Esophagus muscularis mucosa (tissue), 4 donors: ENCODE data around the gene NOSIP. TPM values are rescaled to one million over a fixed set of nuclear protein-coding genes. Genes with fewer than 3 reads are reported as not detected.

Source experiments
- DNase-seq: peaks from one replicate; pipeline ENCODE4 v3.0.0-alpha.2; 2017; ENCODE audit errors: extremely low spot score
- H3K27ac ChIP-seq, 4 donors: fragments of 200-600 bp; sonication (generic); replicated peaks in 1 of 4; 1 replicate in 3 of 4; 2 replicates in 1 of 4; pipeline ENCODE4 v1.5.1; 2016 to 2019; ENCODE audit warnings: mild to moderate bottlenecking in 1 of 4
- H3K27me3 ChIP-seq, 4 donors: fragments of 200-600 bp; sonication (generic); one replicate each; pipeline versions ENCODE4 v1.5.1 to v1.6.0; 2016 to 2019
- H3K36me3 ChIP-seq, 4 donors: fragments of 200-600 bp; sonication (generic); one replicate each; pipeline ENCODE4 v1.5.1; 2016 to 2019
- H3K4me1 ChIP-seq, 4 donors: fragments of 200-600 bp; sonication (generic); one replicate each; pipeline ENCODE4 v1.5.1; 2016 to 2019
- H3K4me3 ChIP-seq, 4 donors: fragments of 200-600 bp; sonication (generic); 1 replicate in 2 of 4; 2 replicates in 2 of 4; pipeline ENCODE4 v1.5.1; 2016 to 2019; ENCODE audit warnings: mild to moderate bottlenecking in 4 of 4, moderate library complexity in 1 of 4
- H3K9me3 ChIP-seq, 4 donors: fragments of 200-600 bp; sonication (generic); 1 replicate in 3 of 4; 2 replicates in 1 of 4; pipeline ENCODE4 v1.5.1; 2016 to 2019
- CTCF ChIP-seq, 3 experiments: fragments of 200-600 bp in 2 of 3; fragments of 450-650 bp in 1 of 3; sonication (generic) in 2 of 3; IDR thresholded peaks; one replicate each; pipeline ENCODE4 v1.5.1; 2017 to 2019; ENCODE audit warnings: antibody characterized with exemption in 3 of 3, mild to moderate bottlenecking in 2 of 3, moderate library complexity in 1 of 3
- EP300 ChIP-seq: sonication (generic); formaldehyde crosslinking; IDR thresholded peaks from one replicate; pipeline ENCODE4 v1.6.1; 2017; ENCODE audit warnings: antibody characterized with exemption
- POLR2A ChIP-seq: fragments of 450-650 bp; IDR thresholded peaks from one replicate; pipeline ENCODE4 v1.6.1; 2017; ENCODE audit warnings: antibody characterized with exemption, moderate library complexity, mild to moderate bottlenecking, low read depth
- POLR2AphosphoS5 ChIP-seq, 2 donors: sonication (generic); formaldehyde crosslinking; IDR thresholded peaks; one replicate each; pipeline ENCODE4 v1.6.1; 2017; ENCODE audit warnings: antibody characterized with exemption in 2 of 2
- WGBS: methylation state at CpG from one replicate; pipeline ENCODE4 v1.1.5; 2018; 5-methylcytosine and 5-hydroxymethylcytosine counted together
- intact Hi-C: fragments of 100-400 bp; cut with DNase I; formaldehyde crosslinking; loops from one replicate; pipeline ENCODE4 v1.15.1; 2023
- total RNA-seq, 4 donors: library from RNA; depleted of rRNA; stranded (reverse); fragments of >200 nt; gene quantifications; one replicate each; pipeline versions ENCODE4 v1.1.0 to v1.2.1, GENCODE V29; 2016

The NOSIP gene
- total RNA-seq, 4 donors from 2014 or later = 51.0 to 71.6 (median 59.2) TPM

GRCh38 chr19:49613374-49613773 lies 33.0 kb upstream of the NOSIP start:
- WGBS = 79% methylated on average over 4 of the region's 4 CpGs
- peaks cover 39 to 80% (median 74%) of the 10 kb centered on the region in 4 donors for H3K36me3 ChIP-seq
- H3K4me1 ChIP-seq = peaks cover 2 to 26% (median 21%) of the 10 kb centered on the region in 4 donors
- intact Hi-C loops = no loop called here
- H3K9me3 ChIP-seq = no peaks in the 10 kb centered on the region
- no peaks in the 10 kb centered on the region for H3K27me3 ChIP-seq
- no peak overlapping the region for H3K27ac ChIP-seq
- H3K4me3 ChIP-seq = no peak overlapping the region
- DNase-seq = no peak
- no peak for TF ChIP-seq CTCF (IDR thresholded peaks at IDR 0.05)
- no peak for TF ChIP-seq EP300
- no peak for TF ChIP-seq POLR2AphosphoS5 (IDR thresholded peaks at IDR 0.05)
- TF ChIP-seq POLR2A = no peak

GRCh38 chr19:49609499-49610092 lies 29.2 kb upstream of the NOSIP start:
- Histone ChIP-seq H3K4me3 (no peak overlapping the region), H3K27me3 (no peaks in the 10 kb centered on the region), H3K27ac (no peak overlapping the region), H3K9me3 (no peaks in the 10 kb centered on the region), H3K36me3 (peaks cover 27 to 79% (median 65%) of the 10 kb centered on the region in 4 donors), H3K4me1 (peaks cover 2 to 37% (median 23%) of the 10 kb centered on the region in 4 donors)
- intact Hi-C loops = no loop called here
- no peak for DNase-seq
- TF ChIP-seq POLR2AphosphoS5 (IDR thresholded peaks at IDR 0.05) (no peak), POLR2A (no peak), CTCF (IDR thresholded peaks at IDR 0.05) (no peak), EP300 (no peak)
- WGBS = 95% methylated on average over 12 of the region's 12 CpGs

DNA sequence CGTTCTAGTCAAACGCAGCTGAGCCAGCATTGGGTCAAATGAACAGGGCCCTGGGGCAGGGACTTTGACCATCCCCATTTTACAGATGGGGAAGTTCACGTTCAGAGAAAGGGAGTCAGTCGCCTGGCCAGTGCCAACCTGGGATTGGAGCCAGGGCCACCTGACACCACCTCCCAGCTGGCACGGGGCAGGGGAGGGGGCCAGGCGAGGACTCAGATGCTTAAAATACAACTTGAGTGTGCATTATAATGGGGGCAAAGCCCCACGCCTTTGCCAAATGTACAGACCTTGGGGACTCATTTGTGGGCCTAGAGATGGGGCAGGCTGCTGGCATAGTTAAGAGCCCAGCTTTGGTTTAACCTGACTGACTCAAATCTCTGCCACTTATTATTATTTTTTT lies 25.2 kb upstream of the NOSIP start:
- DNase-seq = no peak
- H3K9me3 ChIP-seq = no peaks in the 10 kb centered on the region
- intact Hi-C loops = no loop called here
- H3K27ac ChIP-seq = peak overlapping the region in 1 of 4 donors; percentile 26
- 72% methylated on average over 6 of the region's 7 CpGs for WGBS
- H3K4me3 ChIP-seq = no peak overlapping the region
- H3K27me3 ChIP-seq = no peaks in the 10 kb centered on the region
- TF ChIP-seq POLR2AphosphoS5 (IDR thresholded peaks at IDR 0.05) (no peak), EP300 (no peak), CTCF (IDR thresholded peaks at IDR 0.05) (no peak), POLR2A (no peak)
- peaks cover 0 to 18% (median 2%) of the 10 kb centered on the region in 4 donors for H3K4me1 ChIP-seq
- peaks cover 50 to 99% (median 89%) of the 10 kb centered on the region in 4 donors for H3K36me3 ChIP-seq

- H3K27ac ChIP-seq = no peak overlapping the region
- H3K4me1 ChIP-seq = peaks cover 0 to 18% (median 2%) of the 10 kb centered on the region in 4 donors
- no peaks in the 10 kb centered on the region for H3K9me3 ChIP-seq
- intact Hi-C loops = no loop called here
- peaks cover 48 to 99% (median 90%) of the 10 kb centered on the region in 4 donors for H3K36me3 ChIP-seq
- 100% methylated on average over 2 of the region's 2 CpGs for WGBS
- no peak for DNase-seq
- TF ChIP-seq POLR2A (no peak), POLR2AphosphoS5 (IDR thresholded peaks at IDR 0.05) (no peak)
- no peak overlapping the region for H3K4me3 ChIP-seq
- H3K27me3 ChIP-seq = no peaks in the 10 kb centered on the region
Measured at GRCh38 chr19:49602806-49603205, 22.4 kb upstream of the NOSIP start.

DNA sequence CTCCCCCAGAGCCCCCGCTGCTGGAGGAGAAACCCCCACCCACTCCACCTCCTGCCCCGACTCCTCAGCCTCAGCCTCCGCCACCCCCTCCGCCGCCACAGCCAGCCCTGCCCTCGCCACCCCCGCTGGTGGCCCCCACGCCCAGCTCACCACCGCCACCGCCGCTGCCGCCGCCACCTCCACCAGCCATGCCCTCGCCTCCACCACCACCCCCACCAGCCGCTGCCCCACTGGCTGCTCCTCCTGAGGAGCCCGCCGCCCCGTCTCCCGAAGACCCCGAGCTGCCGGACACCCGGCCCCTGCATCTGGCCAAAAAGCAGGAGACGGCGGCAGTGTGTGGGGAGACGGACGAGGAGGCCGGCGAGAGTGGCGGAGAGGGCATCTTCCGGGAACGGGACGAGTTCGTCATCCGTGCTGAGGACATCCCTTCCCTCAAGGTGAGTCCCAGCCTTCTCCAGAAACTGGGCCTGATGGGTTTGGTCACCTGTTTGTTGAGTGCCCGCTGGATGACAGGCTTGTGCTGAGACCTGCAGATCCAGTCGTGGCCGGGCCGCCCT lies 21.2 kb upstream of the NOSIP start:
- TF ChIP-seq POLR2A = no peak
- no peak for TF ChIP-seq POLR2AphosphoS5 (IDR thresholded peaks at IDR 0.05)
- TF ChIP-seq EP300 = no peak
- TF ChIP-seq CTCF (IDR thresholded peaks at IDR 0.05) = no peak
- H3K27ac ChIP-seq = no peak overlapping the region
- 89% methylated on average over 33 of the region's 38 CpGs for WGBS
- peaks cover 0 to 18% (median 2%) of the 10 kb centered on the region in 4 donors for H3K4me1 ChIP-seq
- intact Hi-C loops = no loop called here
- no peaks in the 10 kb centered on the region for H3K9me3 ChIP-seq
- no peaks in the 10 kb centered on the region for H3K27me3 ChIP-seq
- peaks cover 56 to 100% (median 91%) of the 10 kb centered on the region in 4 donors for H3K36me3 ChIP-seq
- no peak for DNase-seq
- H3K4me3 ChIP-seq = no peak overlapping the region
